Cardiac muscle cell (in vitro differentiated cells and primary cell): ENCODE measurements around the gene CCL27. TPM values are rescaled to one million over a fixed set of nuclear protein-coding genes. Genes with fewer than 3 reads are reported as not detected.
A peak's percentile ranks its signal among the peaks of the same experiment; 100 is the strongest.

Experiments used
- DNase-seq, 2 donors: peaks; one replicate each; pipeline versions ENCODE4 v3.0.0 to v3.0.0-alpha.2; 2010 to 2017; ENCODE audit warnings: low read depth in 1 of 2, low spot score in 1 of 2
- H3K27ac ChIP-seq: fragments of 200-600 bp; sonication (generic); 2 replicates; pipeline ENCODE4 v1.5.1; 2016
- H3K27me3 ChIP-seq: fragments of 200-600 bp; sonication (generic); 2 replicates; pipeline ENCODE4 v1.6.0; 2016; ENCODE audit warnings: control low read depth
- H3K36me3 ChIP-seq: fragments of 200-600 bp; sonication (generic); 2 replicates; pipeline ENCODE4 v1.5.1; 2016; ENCODE audit warnings: control low read depth
- H3K4me1 ChIP-seq: fragments of 200-600 bp; sonication (generic); 2 replicates; pipeline ENCODE4 v1.8.1; 2017; ENCODE audit warnings: low read depth, mild to moderate bottlenecking, mixed run types
- H3K4me3 ChIP-seq: fragments of 200-600 bp; sonication (generic); 2 replicates; pipeline ENCODE4 v1.5.1; 2016; ENCODE audit warnings: mild to moderate bottlenecking
- H3K9me3 ChIP-seq: fragments of 200-600 bp; sonication (generic); 2 replicates; pipeline ENCODE4 v1.5.1; 2017; ENCODE audit warnings: low read depth, mild to moderate bottlenecking, control low read depth
- polyA plus RNA-seq: library from polyadenylated mRNA; unstranded; fragments of >200 nt; fragmentation: Nextera tagmentation; extraction: Ambion mirVana; gene quantifications from 2 replicates; pipeline ENCODE4 v1.2.1, GENCODE V29; 2016
- total RNA-seq: library from RNA; depleted of rRNA; stranded (reverse); fragments of >200 nt; gene quantifications from 2 replicates; pipeline ENCODE4 v1.2.3, GENCODE V29; 2016
- TF ChIP-seq, protein P1 (sequence below): IDR thresholded peaks from 2 replicates; pipeline ENCODE4 v1.5.1; 2012; ENCODE audit warnings: low read depth, mild to moderate bottlenecking, low read length

CCL27 gene
- total RNA-seq (0.77 and 2.0 TPM in 2 replicates), polyA plus RNA-seq (1.1 and 1.3 TPM in 2 replicates)

DNA sequence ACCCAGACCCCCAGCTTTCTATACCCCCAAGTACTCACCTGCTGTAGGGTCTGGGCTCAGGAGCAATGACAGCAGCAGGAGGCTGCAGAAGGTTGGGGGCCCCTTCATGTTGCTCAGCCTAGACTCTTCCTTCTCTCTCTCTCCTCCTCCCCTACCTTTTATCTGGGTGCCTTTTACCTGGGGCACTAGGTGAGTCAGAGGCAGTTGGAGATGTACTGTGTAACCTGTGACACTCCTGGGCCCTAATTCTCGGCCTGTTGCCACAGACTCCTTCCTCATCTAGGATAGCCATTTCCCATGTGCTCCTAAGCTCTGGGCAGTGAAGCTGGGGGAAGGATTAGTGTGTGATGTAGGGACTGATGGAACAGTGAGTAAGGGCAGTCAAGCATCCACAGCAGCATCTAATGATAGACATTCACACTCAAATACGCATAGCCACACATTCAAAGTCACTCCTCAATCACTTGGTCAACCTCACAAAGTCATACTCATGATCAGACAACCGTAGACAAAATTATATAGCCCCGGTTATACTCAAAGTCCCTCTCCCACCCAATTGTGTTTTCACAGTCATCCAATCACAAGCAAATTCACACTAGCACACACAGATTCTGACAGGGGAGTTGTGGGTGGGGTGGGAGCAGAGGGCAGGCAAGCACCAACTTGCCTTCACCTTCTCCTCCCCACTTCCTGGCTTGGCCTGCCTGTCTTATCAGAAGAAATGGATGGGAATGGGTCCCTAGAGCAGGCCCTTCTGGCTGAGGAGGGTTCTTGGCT is at the start of gene CCL27:
TSS of gene CCL27 (minus strand) at position 132 of the 777 bp plus-strand sequence. CDS start at position 108, 24 bp downstream.
- Histone ChIP-seq H3K4me1 (peaks cover 4% of the 10 kb centered on the region), H3K36me3 (no peaks in the 10 kb centered on the region), H3K27me3 (no peaks in the 10 kb centered on the region), H3K4me3 (no peak within 1 kb of the TSS), H3K9me3 (no peaks in the 10 kb centered on the region), H3K27ac (no peak within 1 kb of the TSS)
- DNase-seq, result no peak
- TF ChIP-seq, protein P1, sequence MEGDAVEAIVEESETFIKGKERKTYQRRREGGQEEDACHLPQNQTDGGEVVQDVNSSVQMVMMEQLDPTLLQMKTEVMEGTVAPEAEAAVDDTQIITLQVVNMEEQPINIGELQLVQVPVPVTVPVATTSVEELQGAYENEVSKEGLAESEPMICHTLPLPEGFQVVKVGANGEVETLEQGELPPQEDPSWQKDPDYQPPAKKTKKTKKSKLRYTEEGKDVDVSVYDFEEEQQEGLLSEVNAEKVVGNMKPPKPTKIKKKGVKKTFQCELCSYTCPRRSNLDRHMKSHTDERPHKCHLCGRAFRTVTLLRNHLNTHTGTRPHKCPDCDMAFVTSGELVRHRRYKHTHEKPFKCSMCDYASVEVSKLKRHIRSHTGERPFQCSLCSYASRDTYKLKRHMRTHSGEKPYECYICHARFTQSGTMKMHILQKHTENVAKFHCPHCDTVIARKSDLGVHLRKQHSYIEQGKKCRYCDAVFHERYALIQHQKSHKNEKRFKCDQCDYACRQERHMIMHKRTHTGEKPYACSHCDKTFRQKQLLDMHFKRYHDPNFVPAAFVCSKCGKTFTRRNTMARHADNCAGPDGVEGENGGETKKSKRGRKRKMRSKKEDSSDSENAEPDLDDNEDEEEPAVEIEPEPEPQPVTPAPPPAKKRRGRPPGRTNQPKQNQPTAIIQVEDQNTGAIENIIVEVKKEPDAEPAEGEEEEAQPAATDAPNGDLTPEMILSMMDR, result no peak

DNA sequence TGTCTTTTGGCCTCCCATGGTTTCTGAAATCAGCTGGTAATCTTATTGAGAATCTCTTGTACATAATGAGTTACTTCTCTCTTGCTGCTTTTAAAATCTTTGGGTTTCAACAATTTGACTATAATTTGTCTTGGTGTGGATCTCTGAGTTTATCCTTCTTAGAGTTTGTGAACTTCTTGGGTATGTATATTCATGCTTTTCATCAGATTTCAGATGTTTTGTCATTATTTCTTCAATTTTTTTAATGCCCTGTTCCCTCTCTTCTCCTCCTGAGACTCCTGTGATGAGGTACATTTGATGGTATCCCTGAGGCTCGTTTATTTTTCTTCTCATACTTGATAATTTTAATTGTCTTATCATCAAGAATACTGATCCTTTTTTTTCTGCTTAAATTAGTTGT is 49.7 kb upstream of the CCL27 start:
- no peaks in the 10 kb centered on the region for H3K9me3 ChIP-seq
- TF ChIP-seq, protein P1, result no peak

DNA sequence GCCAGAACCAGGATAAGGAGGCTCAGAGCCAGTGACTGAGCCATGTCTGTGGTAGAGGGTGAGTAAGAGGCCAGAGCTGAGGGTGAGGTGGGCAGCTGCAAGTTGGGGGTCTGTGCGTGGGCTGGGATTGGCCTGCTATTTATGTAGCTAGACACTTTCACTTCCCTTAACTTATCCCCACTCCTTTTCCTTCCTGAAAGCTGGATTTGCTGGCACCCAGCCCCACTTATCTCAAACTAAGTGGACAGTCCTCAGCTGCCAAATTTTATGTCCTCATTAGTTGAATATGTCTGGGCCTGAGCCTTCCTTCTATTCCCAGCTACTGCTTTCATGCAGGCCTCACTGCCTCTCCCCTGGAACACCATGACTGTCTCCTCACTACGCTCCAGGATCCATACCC is 47.6 kb upstream of the CCL27 start, which contains the start of gene CCL21:
TSS of gene CCL21 (minus strand) at position 114 of the 400 bp plus-strand sequence. CDS start at position 44, 70 bp downstream.
- no peaks in the 10 kb centered on the region for H3K27me3 ChIP-seq

More for the DNA sequence above, 49.7 kb upstream of the CCL27 start:
- H3K27me3 ChIP-seq, result no peaks in the 10 kb centered on the region
- no peak overlapping the region for H3K4me3 ChIP-seq
- no peaks in the 10 kb centered on the region for H3K36me3 ChIP-seq
- no peak for DNase-seq
- no peak overlapping the region for H3K27ac ChIP-seq
- no peaks in the 10 kb centered on the region for H3K4me1 ChIP-seq

DNA sequence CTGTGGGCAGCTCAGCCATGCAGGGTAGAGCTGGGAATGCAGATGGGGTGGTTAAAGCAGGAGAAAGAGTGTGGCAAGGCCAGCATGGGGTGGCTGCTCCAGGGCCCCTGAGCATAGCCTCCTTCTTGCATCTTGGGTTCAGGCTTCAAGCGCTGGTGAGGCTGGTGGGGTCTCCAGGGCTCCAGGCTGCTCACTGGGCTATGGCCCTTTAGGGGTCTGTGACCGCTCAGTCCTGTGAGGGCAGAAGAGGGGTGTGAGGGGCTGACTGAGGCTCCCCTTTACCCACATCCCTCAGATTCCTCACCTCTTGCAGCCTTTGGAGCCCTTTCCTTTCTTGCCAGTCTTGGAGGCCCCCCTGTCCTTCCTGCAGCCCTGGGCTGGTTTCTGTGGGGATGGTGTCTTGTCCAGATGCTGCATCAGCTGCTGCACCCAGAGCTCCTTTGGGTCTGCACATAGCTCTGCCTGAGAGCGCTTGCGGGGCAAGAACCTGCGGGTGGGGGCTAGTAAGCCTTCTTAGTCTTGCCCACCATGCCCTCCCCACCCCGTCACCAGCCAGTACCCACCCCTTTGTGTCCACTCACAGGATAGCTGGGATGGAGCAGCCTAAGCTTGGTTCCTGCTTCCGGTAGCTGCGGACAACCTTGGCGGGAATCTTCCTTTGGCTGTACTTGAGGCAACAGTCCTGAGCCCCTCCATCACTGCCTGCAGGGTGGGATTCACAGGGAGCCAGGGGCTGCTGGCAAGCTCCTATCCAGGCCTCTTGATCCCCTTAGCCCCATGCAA is 46.9 kb upstream of the CCL27 start:
- Histone ChIP-seq H3K4me3 (no peak overlapping the region), H3K36me3 (no peaks in the 10 kb centered on the region), H3K27me3 (no peaks in the 10 kb centered on the region), H3K9me3 (no peaks in the 10 kb centered on the region), H3K4me1 (no peaks in the 10 kb centered on the region), H3K27ac (no peak overlapping the region)
- no peak for DNase-seq
- TF ChIP-seq, protein P1, result no peak

More for the DNA sequence above, 47.6 kb upstream of the CCL27 start, which contains the start of gene CCL21:
- no peaks in the 10 kb centered on the region for H3K36me3 ChIP-seq
- no peak within 1 kb of the TSS for H3K27ac ChIP-seq
- H3K4me1 ChIP-seq, result no peaks in the 10 kb centered on the region
- TF ChIP-seq, protein P1, result no peak
- H3K4me3 ChIP-seq, result no peak within 1 kb of the TSS
- DNase-seq, result peak in 1 of 2 donors; percentile 80
- no peaks in the 10 kb centered on the region for H3K9me3 ChIP-seq

DNA sequence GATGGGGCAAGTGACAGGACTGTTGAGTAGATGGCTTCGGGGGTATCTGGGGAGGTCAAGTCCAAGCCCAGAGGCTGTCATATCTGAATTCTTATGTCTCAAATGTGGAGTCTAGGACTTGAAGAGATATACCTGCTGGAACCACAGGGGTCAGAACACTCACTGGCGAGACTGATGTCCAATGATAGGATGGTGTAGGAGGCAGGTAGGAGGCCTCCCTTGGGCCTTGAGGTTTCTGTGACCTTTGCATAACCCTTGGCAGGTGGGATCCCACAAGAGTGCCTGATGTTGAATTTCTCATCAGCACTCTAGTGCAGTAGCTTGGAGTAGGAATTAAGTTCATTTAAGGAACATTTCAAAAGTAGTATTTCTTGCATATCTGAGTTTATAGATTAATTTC is 44.7 kb upstream of the CCL27 start:
- DNase-seq, result no peak
- no peak overlapping the region for H3K4me3 ChIP-seq
- TF ChIP-seq, protein P1, result no peak
- no peaks in the 10 kb centered on the region for H3K4me1 ChIP-seq
- no peaks in the 10 kb centered on the region for H3K9me3 ChIP-seq
- H3K36me3 ChIP-seq, result no peaks in the 10 kb centered on the region
- no peak overlapping the region for H3K27ac ChIP-seq
- H3K27me3 ChIP-seq, result no peaks in the 10 kb centered on the region
